ENCODE measurements around the gene LGALS8. TPM values are rescaled to one million over a fixed set of nuclear protein-coding genes. Genes with fewer than 3 reads are reported as not detected.

The LGALS8 gene
- total and polyA plus RNA-seq, 2 of the 4 experiments (the other 2 are of a cell fraction), result 41.3 to 57.7 TPM

DNA sequence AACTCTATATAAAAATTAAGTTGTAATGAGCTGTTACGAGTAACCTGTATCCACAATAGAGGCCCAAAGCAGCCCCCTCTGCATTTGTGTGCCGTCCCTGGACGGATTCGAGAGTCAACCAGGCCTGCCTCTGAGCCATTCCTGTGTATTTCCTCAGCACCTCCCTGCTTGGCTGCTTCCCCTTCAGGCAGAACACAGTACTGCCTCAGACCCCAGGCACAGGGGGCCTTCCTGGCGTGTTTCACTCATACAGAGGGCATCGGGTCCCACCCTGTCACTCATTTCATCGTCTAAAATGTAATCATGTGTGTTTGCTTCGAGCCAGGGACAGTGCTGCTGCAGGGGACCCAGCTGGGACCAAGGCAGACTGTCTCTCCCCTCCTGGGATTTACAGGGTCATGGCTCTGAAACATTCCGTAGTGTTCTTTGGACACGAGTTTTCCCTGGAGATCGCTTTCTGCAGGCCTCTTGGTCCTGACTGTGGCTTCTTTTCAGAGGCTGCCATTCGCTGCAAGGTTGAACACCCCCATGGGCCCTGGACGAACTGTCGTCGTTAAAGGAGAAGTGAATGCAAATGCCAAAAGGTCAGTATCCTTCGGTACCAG, 19.4 kb downstream of the LGALS8 start:
- Histone ChIP-seq H3K4ac (ENCODE audit: low read depth, low read length) (no peak overlapping the region), H2BK120ac (ENCODE audit: low read depth, low read length) (no peak overlapping the region), H3K79me1 (ENCODE audit: low read depth in 1 of 2, low read length in 2 of 2) (peaks cover 4 to 5% of the 10 kb centered on the region in 2 experiments; a peak in 3 of 4 replicates), H3K23ac (ENCODE audit: low read depth, low read length) (no peak overlapping the region), H4K8ac (ENCODE audit: low read depth in 2 of 2, low read length in 2 of 2) (no peak overlapping the region), H2AK5ac (ENCODE audit: low read depth, low read length) (no peak overlapping the region), H3K27me3 (ENCODE audit: control insufficient read depth, insufficient read depth, low read length) (no peaks in the 10 kb centered on the region), H3K56ac (ENCODE audit: extremely low read depth, insufficient read depth, low read length) (no peak overlapping the region), H2AK9ac (replicated peaks; ENCODE audit: low read depth, low read length, poor library complexity) (no peak overlapping the region), H2AFZ (replicated peaks; ENCODE audit: low read length, poor library complexity) (no peak overlapping the region), H3K9me3 (ENCODE audit: control insufficient read depth, insufficient read depth, low read length) (no peaks in the 10 kb centered on the region), H3K18ac (ENCODE audit: low read depth, low read length) (no peak overlapping the region), H3K9ac (ENCODE audit: low read depth, low read length) (no peak overlapping the region), H3K4me2 (ENCODE audit: low read depth, low read length) (no peak overlapping the region), H2BK20ac (ENCODE audit: low read depth, low read length) (no peak overlapping the region), H4K5ac (ENCODE audit: low read depth, low read length) (no peak overlapping the region), H3K14ac (replicated peaks; ENCODE audit: low read depth, low read length) (no peak overlapping the region), H3K4me1 (ENCODE audit: control insufficient read depth, insufficient read depth, low read length) (no peaks in the 10 kb centered on the region), H2BK15ac (ENCODE audit: low read depth, low read length) (no peak overlapping the region), H3K9me1 (ENCODE audit: insufficient read depth, low read length) (no peaks in the 10 kb centered on the region; the same call in 1 of the 2 replicates), H3K36me3 (ENCODE audit: control insufficient read depth, insufficient read depth, low read length) (peaks cover 58% of the 10 kb centered on the region), H3K27ac (ENCODE audit: insufficient read depth, low read length) (no peak overlapping the region), H2BK5ac (ENCODE audit: low read depth, low read length, poor library complexity, severe bottlenecking) (no peak overlapping the region), H4K91ac (ENCODE audit: insufficient read depth, low read depth, low read length) (no peak overlapping the region), H4K20me1 (ENCODE audit: insufficient read depth, low read length) (no peaks in the 10 kb centered on the region), H3K4me3 (ENCODE audit: insufficient read depth, low read depth, low read length) (no peak overlapping the region)
- BruUV-seq (replicated peaks), result no TSS peak
- dilution Hi-C loops (cut with HindIII; ENCODE audit: low sequenced_read_pairs, unreplicated experiment), result no loop called here
- ChIA-PET POLR2A (ENCODE audit: unreplicated experiment) (no interaction called here), CTCF (no interaction called here)
- in situ Hi-C loops (cut with MboI; ENCODE audit: low sequenced_read_pairs), result no loop called here
- ATAC-seq (ENCODE audit: low read depth), result no peak
- WGBS, 2 experiments (ENCODE audit: extremely low coverage in 2 of 2, insufficient read length in 1 of 2), result 82% methylated on average over 11 of the region's 16 CpGs; no CpG with 5 or more reads in 1 of the 2 experiments
- intact Hi-C loops (cut with micrococcal nuclease), result no loop called here
- TF ChIP-seq, protein P1, sequence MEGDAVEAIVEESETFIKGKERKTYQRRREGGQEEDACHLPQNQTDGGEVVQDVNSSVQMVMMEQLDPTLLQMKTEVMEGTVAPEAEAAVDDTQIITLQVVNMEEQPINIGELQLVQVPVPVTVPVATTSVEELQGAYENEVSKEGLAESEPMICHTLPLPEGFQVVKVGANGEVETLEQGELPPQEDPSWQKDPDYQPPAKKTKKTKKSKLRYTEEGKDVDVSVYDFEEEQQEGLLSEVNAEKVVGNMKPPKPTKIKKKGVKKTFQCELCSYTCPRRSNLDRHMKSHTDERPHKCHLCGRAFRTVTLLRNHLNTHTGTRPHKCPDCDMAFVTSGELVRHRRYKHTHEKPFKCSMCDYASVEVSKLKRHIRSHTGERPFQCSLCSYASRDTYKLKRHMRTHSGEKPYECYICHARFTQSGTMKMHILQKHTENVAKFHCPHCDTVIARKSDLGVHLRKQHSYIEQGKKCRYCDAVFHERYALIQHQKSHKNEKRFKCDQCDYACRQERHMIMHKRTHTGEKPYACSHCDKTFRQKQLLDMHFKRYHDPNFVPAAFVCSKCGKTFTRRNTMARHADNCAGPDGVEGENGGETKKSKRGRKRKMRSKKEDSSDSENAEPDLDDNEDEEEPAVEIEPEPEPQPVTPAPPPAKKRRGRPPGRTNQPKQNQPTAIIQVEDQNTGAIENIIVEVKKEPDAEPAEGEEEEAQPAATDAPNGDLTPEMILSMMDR (conservative IDR thresholded peaks at IDR 0.05; ENCODE audit: low read depth, low read length), result no peak
- TF ChIP-seq, protein P2, sequence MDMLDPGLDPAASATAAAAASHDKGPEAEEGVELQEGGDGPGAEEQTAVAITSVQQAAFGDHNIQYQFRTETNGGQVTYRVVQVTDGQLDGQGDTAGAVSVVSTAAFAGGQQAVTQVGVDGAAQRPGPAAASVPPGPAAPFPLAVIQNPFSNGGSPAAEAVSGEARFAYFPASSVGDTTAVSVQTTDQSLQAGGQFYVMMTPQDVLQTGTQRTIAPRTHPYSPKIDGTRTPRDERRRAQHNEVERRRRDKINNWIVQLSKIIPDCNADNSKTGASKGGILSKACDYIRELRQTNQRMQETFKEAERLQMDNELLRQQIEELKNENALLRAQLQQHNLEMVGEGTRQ (IDR thresholded peaks at IDR 0.05; ENCODE audit: low read depth, low read length), result no peak
- TF ChIP-seq POLR2A (IDR thresholded peaks at IDR 0.05; ENCODE audit: low read depth, low read length) (no peak), MAFK (IDR thresholded peaks at IDR 0.05; ENCODE audit: low read depth, low read length) (no peak), MXI1 (IDR thresholded peaks at IDR 0.05; ENCODE audit: borderline replicate concordance, low read depth, low read length) (no peak), RCOR1 (IDR thresholded peaks at IDR 0.05; ENCODE audit: insufficient replicate concordance, low read length) (no peak), SMC3 (IDR thresholded peaks at IDR 0.05; ENCODE audit: low read depth, low read length) (no peak), CEBPB (IDR thresholded peaks at IDR 0.05; ENCODE audit: low read depth, low read length) (no peak), RFX5 (IDR thresholded peaks at IDR 0.05; ENCODE audit: low read depth, low read length) (no peak), FOS (IDR thresholded peaks at IDR 0.05; ENCODE audit: low read depth, low read length) (no peak)
- TF ChIP-seq, protein P3, sequence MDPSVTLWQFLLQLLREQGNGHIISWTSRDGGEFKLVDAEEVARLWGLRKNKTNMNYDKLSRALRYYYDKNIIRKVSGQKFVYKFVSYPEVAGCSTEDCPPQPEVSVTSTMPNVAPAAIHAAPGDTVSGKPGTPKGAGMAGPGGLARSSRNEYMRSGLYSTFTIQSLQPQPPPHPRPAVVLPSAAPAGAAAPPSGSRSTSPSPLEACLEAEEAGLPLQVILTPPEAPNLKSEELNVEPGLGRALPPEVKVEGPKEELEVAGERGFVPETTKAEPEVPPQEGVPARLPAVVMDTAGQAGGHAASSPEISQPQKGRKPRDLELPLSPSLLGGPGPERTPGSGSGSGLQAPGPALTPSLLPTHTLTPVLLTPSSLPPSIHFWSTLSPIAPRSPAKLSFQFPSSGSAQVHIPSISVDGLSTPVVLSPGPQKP (IDR thresholded peaks at IDR 0.05; ENCODE audit: borderline replicate concordance, low read depth, low read length), result no peak
- no peak for DNase-seq

Measured in IMR-90 (cell line).